GM19455 (cell line): ENCODE data around the gene DLGAP4.

Source experiments
- ATAC-seq: cut with Tn5 transposase; IDR thresholded peaks from one replicate; pipeline ENCODE4 v1.9.1; 2021; ENCODE audit not compliant: unreplicated experiment

The DLGAP4 gene

GRCh38 chr20:36399969-36400545 is 93.9 kb downstream of the DLGAP4 start:
- ATAC-seq = no peak

- ATAC-seq = no peak
Observed at GRCh38 chr20:36400909-36401735, 95.0 kb downstream of the DLGAP4 start.

- ATAC-seq = no peak
Observed at GRCh38 chr20:36402708-36403107, 96.6 kb downstream of the DLGAP4 start.

- ATAC-seq = no peak
Observed at GRCh38 chr20:36404435-36404978, 98.4 kb downstream of the DLGAP4 start.

GRCh38 chr20:36405255-36405654 is 99.1 kb downstream of the DLGAP4 start:
- no peak for ATAC-seq

- no peak for ATAC-seq
Observed at GRCh38 chr20:36407199-36407733, 101.1 kb downstream of the DLGAP4 start.

GRCh38 chr20:36408219-36408618 is 102.1 kb downstream of the DLGAP4 start:
- ATAC-seq = no peak

- no peak for ATAC-seq
Observed at GRCh38 chr20:36411861-36412454, 105.8 kb downstream of the DLGAP4 start.

- no peak for ATAC-seq
Observed at GRCh38 chr20:36415475-36416002, 109.4 kb downstream of the DLGAP4 start.

GRCh38 chr20:36418711-36419110 is 112.6 kb downstream of the DLGAP4 start:
- ATAC-seq = no peak

- ATAC-seq = no peak
Observed at GRCh38 chr20:36421641-36422040, 115.5 kb downstream of the DLGAP4 start.

GRCh38 chr20:36424314-36424713 is 118.2 kb downstream of the DLGAP4 start:
- ATAC-seq = no peak

GRCh38 chr20:36425166-36425565 is 119.0 kb downstream of the DLGAP4 start:
- no peak for ATAC-seq

GRCh38 chr20:36431604-36432003 is 125.5 kb downstream of the DLGAP4 start:
- ATAC-seq = no peak

GRCh38 chr20:36432096-36432495 is 126.0 kb downstream of the DLGAP4 start:
- ATAC-seq = no peak

GRCh38 chr20:36434383-36434782 is 128.2 kb downstream of the DLGAP4 start:
- ATAC-seq = no peak

- no peak for ATAC-seq
Observed at GRCh38 chr20:36435124-36435523, 129.0 kb downstream of the DLGAP4 start.

- ATAC-seq = no peak
Observed at GRCh38 chr20:36435592-36436541, 129.7 kb downstream of the DLGAP4 start.

GRCh38 chr20:36439040-36439730 is 133.0 kb downstream of the DLGAP4 start:
- no peak for ATAC-seq

GRCh38 chr20:36439731-36440072 is 133.6 kb downstream of the DLGAP4 start:
- ATAC-seq = no peak
